DLD1 (cell line): ENCODE measurements around the gene FZR1.

Experiments used
- in situ Hi-C: cut with HindIII; loops from 2 replicates; pipeline ENCODE4 v1.10.0; 2017; ENCODE audit warnings: low sequenced_read_pairs

Gene FZR1

DNA sequence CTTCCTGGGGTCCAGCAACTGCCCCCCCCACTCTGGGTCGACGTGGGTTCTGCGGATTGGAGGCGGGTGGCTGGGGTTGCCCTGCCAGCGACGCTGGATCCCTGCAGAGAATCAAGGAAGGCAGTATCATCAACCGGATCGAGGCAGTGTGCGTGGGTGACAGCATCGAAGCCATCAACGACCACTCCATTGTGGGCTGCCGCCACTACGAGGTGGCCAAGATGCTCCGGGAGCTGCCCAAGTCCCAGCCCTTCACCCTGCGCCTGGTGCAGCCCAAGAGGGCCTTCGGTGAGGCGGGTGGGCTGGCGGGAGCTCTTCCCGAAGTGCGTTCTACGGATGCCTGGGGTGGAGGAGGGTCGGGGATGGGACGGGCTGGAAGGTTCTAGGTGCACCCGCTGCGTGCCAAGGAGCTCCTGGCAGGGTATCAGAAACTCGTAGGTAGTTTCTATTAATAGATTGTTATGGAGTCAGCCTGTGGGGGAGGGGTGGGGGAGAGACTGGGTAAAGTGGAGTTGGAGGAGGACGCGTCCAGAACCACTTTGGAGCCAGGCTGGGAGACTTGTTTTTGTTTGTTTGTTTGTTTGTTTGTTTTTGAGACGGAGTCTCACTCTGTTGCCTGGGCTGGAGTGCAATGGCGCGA, 80.7 kb downstream of the FZR1 start:
- in situ Hi-C loops: no loop called here
